ENCODE results near the gene GRXCR1. TPM values are rescaled to one million over a fixed set of nuclear protein-coding genes. Genes with fewer than 3 reads are reported as not detected.

Gene GRXCR1
- total and polyA plus RNA-seq, 2 donors (not counting 1 experiment from before 2014, with no cell fraction given): not detected

- Histone ChIP-seq H2AFZ (ENCODE audit: insufficient read depth, low read depth, low read length, poor library complexity, severe bottlenecking) (no peak overlapping the region), H3K27ac (ENCODE audit: low read length in 2 of 2) (no peak overlapping the region), H3K4me3 (ENCODE audit: control extremely low read depth in 1 of 5, extremely low read depth in 1 of 5, insufficient read depth in 1 of 5, low read depth in 2 of 5, low read length in 4 of 5) (no peak overlapping the region), H3K36me3 (replicated peaks in 1 of 2; ENCODE audit: control extremely low read depth in 1 of 2, control insufficient read depth in 1 of 2, extremely low read depth in 1 of 2, insufficient read depth in 2 of 2, low read length in 1 of 2) (no peaks in the 10 kb centered on the region), H3K79me2 (ENCODE audit: control insufficient read depth, insufficient read depth, low read length) (no peaks in the 10 kb centered on the region), H3K9me3 (ENCODE audit: control extremely low read depth in 1 of 3, control insufficient read depth in 2 of 3, insufficient read depth in 1 of 3, low read length in 2 of 3) (no peaks in the 10 kb centered on the region), H3K4me1 (ENCODE audit: control insufficient read depth in 2 of 2, insufficient read depth in 2 of 2, low read length in 2 of 2) (no peaks in the 10 kb centered on the region), H3K4me2 (replicated peaks; ENCODE audit: low read depth, low read length, poor library complexity, severe bottlenecking) (no peak overlapping the region), H3K27me3 (replicated peaks in 1 of 4; ENCODE audit: control extremely low read depth in 1 of 4, control insufficient read depth in 3 of 4, insufficient read depth in 4 of 4, low read length in 3 of 4) (no peaks in the 10 kb centered on the region), H3K9ac (ENCODE audit: low read length) (no peak overlapping the region), H4K20me1 (ENCODE audit: control insufficient read depth, insufficient read depth, low read length, poor library complexity, severe bottlenecking) (no peaks in the 10 kb centered on the region)
- DNase-seq (no peak), ATAC-seq (ENCODE audit: low read depth) (no peak)
- H3K4me3 Mint-ChIP-seq: no peak overlapping the region
- no peak for TF ChIP-seq CTCF (IDR thresholded peaks at IDR 0.05)
- no peak for TF ChIP-seq EZH2 (IDR thresholded peaks at IDR 0.05; ENCODE audit: borderline replicate concordance, insufficient read depth, low read depth, low read length, poor library complexity, severe bottlenecking)
- no peak overlapping the region for H3K27ac Mint-ChIP-seq
- no peaks in the 10 kb centered on the region for H3K27me3 Mint-ChIP-seq
- no peaks in the 10 kb centered on the region for H3K4me1 Mint-ChIP-seq
- ChIA-PET POLR2A (no interaction called here), CTCF (no interaction called here)
- no CpG with 5 or more reads among the region's 1 CpG for WGBS (ENCODE audit: insufficient coverage)
- intact Hi-C loops (cut with micrococcal nuclease): no loop called here
- no peaks in the 10 kb centered on the region for H3K9me3 Mint-ChIP-seq (ENCODE audit: insufficient read depth)
These were observed 60.8 kb downstream of the GRXCR1 start for GRCh38 chr4:42953321-42953720.

DNA sequence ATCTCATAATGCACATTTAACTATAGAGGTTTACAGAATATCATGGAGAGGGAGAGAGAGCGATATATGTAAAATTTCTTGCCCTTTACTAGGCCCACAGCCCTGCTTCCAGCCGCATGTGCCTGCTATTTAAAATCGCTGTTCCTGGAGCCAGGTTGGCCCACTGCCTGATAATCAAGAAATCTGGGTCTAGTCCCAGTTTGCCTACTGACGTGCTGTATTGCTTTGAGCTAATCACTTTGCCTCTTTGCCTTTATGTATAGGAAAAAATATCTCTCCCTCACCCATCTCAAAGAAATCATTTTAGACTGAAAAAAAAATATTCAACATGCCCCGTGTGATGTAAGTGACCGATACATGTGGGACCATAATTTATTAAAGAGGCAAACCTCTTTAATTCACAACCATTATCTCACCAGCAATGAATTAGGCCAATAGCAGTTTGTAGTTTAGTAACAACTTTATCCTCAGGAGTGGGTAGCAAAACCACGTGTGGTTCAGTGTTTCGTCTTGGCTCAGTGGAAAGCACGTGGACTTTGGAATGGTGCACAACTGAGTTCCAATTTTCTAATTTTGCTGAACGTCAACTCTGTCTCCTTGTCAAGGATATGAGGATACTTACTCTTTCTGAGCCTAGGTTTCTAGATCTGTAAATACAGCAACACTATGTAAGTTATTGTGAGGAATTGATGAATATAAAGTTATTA, 62.6 kb downstream of the GRXCR1 start:
- ChIA-PET CTCF (no interaction called here), POLR2A (no interaction called here)
- no peaks in the 10 kb centered on the region for H3K4me1 ChIP-seq (ENCODE audit: control insufficient read depth in 2 of 2, insufficient read depth in 2 of 2, low read length in 2 of 2)
- TF ChIP-seq EZH2 (IDR thresholded peaks at IDR 0.05; ENCODE audit: borderline replicate concordance, insufficient read depth, low read depth, low read length, poor library complexity, severe bottlenecking) (no peak), CTCF (IDR thresholded peaks at IDR 0.05) (no peak)
- H3K4me3 ChIP-seq (ENCODE audit: control extremely low read depth in 1 of 5, extremely low read depth in 1 of 5, insufficient read depth in 1 of 5, low read depth in 2 of 5, low read length in 4 of 5): no peak overlapping the region
- H4K20me1 ChIP-seq (ENCODE audit: control insufficient read depth, insufficient read depth, low read length, poor library complexity, severe bottlenecking): no peaks in the 10 kb centered on the region
- intact Hi-C loops (cut with micrococcal nuclease): no loop called here
- H3K4me2 ChIP-seq (replicated peaks; ENCODE audit: low read depth, low read length, poor library complexity, severe bottlenecking): no peak overlapping the region
- no peak overlapping the region for H3K4me3 Mint-ChIP-seq
- H3K27me3 ChIP-seq (replicated peaks in 1 of 4; ENCODE audit: control extremely low read depth in 1 of 4, control insufficient read depth in 3 of 4, insufficient read depth in 4 of 4, low read length in 3 of 4): no peaks in the 10 kb centered on the region
- no peak overlapping the region for H2AFZ ChIP-seq (ENCODE audit: insufficient read depth, low read depth, low read length, poor library complexity, severe bottlenecking)
- no peak for DNase-seq
- no peak overlapping the region for H3K9ac ChIP-seq (ENCODE audit: low read length)
- no peak overlapping the region for H3K27ac Mint-ChIP-seq
- H3K27me3 Mint-ChIP-seq: no peaks in the 10 kb centered on the region
- H3K36me3 ChIP-seq (replicated peaks in 1 of 2; ENCODE audit: control extremely low read depth in 1 of 2, control insufficient read depth in 1 of 2, extremely low read depth in 1 of 2, insufficient read depth in 2 of 2, low read length in 1 of 2): no peaks in the 10 kb centered on the region
- 78% methylated on average over 4 of the region's 10 CpGs for WGBS (ENCODE audit: insufficient coverage)
- H3K9me3 Mint-ChIP-seq (ENCODE audit: insufficient read depth): no peaks in the 10 kb centered on the region
- H3K9me3 ChIP-seq (ENCODE audit: control extremely low read depth in 1 of 3, control insufficient read depth in 2 of 3, insufficient read depth in 1 of 3, low read length in 2 of 3): no peaks in the 10 kb centered on the region
- H3K79me2 ChIP-seq (ENCODE audit: control insufficient read depth, insufficient read depth, low read length): no peaks in the 10 kb centered on the region
- ATAC-seq (ENCODE audit: low read depth): no peak
- no peaks in the 10 kb centered on the region for H3K4me1 Mint-ChIP-seq
- H3K27ac ChIP-seq (ENCODE audit: low read length in 2 of 2): no peak overlapping the region

All from B cell (primary cell).